HG03439 (cell line): Measurements from ENCODE around the gene SDK2.

Experiments used
- ATAC-seq: cut with Tn5 transposase; IDR thresholded peaks from one replicate; pipeline ENCODE4 v1.9.1; 2021; ENCODE audit warnings: mild to moderate bottlenecking, moderate library complexity; ENCODE audit not compliant: unreplicated experiment

The SDK2 gene

GRCh38 chr17:73356561-73357170 is 287.6 kb downstream of the SDK2 start:
- ATAC-seq, result no peak

DNA sequence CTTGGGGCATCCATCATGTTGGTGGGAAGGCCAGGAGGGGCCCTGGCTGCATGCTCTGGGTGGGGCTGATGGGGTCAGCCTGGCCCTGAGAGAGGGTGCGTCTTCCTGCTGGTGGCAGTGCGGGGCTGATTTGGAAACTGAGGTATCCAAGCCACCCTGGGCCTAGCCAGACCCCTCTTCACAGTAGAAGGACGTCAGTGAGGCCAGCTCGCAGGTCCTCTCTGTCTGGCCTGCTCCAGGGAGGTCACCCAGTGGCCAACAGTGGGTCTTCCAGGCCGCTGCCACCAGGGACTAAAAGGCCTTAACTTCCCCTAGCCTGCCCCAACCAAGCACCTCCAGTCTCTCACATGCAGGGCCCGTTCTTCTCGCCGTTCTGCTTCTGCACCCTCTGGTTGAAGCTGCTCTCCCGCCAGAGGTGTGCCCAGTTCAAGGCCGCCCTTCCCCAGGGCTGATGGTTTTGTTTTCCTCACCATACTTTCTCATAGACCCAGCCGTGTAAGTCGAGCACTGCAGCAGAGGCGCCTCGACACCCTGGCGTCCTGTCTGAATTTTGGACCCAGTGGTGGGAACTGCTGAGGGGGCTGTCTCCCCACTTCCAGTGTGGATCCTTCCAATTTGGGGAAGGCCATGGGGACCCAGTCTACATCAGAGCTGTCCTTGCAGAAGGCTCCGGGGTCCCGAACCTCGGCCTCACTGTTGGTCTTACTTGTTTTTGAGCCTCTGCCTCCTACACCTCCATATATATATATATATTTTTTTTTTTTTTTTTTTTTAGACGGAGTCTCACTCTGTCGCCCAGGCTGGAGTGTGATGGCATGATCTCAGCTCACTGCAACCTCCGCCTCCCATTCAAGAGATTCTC is 289.6 kb downstream of the SDK2 start:
- ATAC-seq, result no peak

DNA sequence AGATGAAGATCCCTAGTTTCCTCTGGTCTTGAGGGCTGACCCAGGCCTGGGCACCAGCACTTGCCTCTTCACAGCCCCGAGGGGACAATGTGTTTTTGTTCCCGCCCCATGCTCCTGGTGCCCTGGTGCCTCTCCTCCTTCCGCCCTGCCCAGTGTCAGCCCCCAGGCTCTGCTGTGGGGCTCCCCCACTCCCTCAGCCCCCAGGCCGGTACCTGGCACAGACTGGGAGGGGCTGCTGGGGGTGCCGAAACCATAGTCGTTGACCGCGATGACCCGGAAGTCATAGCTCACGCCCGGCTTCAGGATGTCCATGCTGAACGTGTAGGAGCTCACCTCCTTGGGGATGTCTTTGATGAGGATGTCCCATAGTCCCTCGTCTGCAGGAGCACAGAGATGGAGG is 292.0 kb downstream of the SDK2 start:
- no peak for ATAC-seq

DNA sequence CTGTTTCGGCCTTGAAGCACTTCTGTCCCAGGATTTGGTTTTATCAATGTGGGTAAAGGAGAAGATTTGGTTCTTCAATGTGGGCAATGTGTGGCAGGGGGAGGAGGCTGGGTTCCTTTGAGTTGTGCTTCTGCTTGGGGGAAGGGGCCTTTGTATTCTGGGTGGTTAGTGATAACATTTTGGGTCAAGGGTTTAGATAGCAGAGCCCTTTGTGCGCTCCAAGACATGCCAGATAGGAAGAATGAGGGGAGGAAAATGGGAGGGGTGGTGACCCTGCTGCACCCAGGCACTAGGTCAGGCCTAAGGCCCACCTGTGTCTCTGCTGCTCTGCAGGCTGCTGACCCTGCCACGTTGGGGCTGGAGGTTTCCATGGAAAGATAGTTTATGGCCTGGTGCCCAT is 292.5 kb downstream of the SDK2 start:
- ATAC-seq, result no peak

DNA sequence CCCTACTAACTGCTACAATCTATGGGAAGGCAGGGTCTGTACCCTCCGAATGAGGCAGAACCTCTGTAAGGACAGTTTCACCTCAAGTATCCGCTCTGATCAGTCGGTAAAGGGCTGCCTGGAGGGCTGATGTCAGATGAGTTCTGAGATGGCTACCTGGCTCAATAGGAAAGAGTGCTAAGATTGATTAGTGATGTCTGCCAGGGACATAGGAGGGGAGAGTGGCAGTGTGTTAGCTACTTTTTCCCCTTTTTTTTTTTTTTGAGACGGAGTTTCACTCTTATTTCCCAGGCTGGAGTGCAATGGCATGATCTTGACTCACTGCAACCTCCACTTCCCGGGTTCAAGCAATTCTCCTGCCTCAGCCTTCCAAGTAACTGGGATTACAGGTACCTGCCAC is 293.4 kb downstream of the SDK2 start:
- no peak for ATAC-seq

DNA sequence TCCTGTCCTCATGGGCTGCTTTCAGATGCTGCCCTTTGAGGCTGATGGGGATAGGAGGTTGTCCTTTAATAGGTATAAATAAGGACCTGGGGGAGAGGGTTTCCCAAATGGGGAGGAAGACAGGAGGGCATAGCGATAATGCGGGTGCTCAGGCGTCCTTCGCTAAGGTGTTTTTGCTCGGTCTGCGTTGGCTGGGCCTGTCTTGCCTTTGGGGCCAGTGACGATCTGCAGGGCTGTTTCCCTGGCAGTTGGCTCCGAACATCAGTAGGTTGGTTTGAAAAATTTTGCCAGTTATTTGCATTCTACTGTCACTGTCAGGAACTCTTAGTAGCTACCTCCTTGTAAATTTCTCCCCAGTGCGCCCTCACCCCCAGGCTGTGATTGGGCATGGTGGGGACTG is 294.6 kb downstream of the SDK2 start:
- ATAC-seq, result no peak

- no peak for ATAC-seq
Measured at GRCh38 chr17:73349138-73349537, 295.1 kb downstream of the SDK2 start.

- no peak for ATAC-seq
Measured at GRCh38 chr17:73348829-73349095, 295.5 kb downstream of the SDK2 start.

DNA sequence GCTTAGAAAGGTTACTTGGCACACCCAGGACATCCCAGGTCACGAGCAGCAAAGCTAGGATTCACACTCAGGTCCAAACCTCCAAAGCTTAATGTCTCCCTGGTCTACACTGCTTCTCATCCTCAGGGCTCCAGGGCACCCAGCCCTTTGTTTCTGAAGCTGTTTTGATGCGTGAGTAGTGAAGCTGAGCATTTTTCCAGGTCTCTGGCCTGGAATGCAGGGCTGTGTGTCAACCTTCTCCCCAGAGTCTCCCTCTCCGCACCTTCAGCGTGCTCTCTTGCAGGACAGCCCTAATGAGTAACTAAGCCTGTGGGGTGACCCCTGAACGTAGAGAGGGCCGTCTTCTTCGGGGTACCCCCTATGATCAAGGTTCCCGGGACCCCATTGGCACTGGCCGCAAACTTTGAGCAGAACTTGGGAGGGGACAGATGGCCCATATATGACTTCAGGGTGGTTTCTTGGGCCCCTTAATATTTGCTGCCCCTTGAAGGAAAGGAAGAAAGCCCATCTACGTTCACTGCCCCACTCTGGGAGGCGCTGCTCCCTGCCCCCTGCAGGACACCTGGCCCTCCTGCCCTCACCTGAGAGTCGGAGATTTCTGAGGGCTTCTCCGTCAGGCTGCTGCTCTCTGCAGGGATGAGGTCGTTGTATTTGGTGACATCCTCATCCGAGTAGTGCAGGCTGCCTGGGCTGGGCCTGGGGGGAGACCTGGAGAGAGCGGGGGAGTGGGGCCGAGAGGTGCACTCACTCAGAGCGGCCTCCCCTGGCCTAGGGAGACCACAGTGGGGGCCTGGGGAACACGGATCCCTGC is 296.0 kb downstream of the SDK2 start:
- no peak for ATAC-seq

GRCh38 chr17:73347351-73347750 is 296.9 kb downstream of the SDK2 start:
- no peak for ATAC-seq

GRCh38 chr17:73346501-73347162 is 297.6 kb downstream of the SDK2 start:
- no peak for ATAC-seq

DNA sequence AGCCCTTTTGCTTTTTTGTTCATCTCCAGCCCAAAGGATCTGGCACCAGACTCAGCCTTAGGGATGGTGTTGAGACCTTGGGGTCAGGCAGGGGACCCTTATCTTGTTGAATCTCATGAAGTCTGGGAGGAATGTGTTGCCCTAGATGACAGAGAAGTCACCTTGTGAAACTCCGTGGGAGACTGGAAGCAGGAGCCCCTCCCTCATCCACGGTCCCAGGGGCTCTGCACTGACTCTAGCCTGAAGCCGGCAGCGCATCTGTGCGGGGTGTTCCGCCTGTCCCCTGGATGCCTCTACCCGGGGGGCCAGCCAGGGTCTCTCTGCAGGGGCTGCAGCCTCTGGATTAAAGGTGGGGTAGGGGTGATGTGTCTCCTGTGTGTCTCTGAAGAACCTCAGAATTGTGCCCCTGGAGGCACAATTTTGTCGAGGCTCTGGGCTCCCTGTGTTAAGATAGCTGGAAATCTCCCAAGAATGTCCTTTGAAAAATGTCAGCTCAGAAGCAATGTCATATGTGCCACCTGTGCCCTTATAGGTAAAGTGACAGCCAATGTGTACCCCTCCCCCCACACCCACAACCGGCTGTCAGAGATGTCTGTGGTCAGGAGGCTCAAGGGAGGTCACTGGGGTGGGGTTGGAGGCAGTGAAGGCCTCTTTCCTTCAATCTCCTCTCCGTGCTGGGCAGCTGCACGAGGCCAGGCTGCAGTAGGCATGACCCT is 300.3 kb downstream of the SDK2 start:
- ATAC-seq, result no peak

DNA sequence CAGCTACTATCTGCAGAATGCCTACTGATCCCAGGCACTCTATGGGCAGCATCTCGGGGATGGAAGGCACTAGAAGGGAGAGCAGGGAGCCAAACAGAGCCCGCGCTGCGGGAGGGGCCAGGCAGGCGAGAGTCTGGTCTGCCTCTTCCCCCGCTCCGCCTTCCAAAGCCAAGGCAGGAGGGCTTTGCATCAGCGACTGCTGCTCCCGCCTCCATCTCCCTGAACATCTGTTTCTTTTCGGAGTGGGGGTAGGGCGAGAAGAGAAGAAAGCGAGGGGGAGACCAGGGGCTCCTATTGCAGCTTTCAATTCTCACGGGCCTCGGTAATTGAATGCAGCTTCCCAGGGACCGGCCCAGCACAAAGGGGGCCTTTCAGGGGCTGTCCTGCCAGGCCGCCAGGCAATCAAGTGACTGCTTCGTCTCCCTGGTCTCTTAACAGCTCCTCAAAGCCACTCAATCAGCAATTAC is 301.0 kb downstream of the SDK2 start:
- no peak for ATAC-seq

DNA sequence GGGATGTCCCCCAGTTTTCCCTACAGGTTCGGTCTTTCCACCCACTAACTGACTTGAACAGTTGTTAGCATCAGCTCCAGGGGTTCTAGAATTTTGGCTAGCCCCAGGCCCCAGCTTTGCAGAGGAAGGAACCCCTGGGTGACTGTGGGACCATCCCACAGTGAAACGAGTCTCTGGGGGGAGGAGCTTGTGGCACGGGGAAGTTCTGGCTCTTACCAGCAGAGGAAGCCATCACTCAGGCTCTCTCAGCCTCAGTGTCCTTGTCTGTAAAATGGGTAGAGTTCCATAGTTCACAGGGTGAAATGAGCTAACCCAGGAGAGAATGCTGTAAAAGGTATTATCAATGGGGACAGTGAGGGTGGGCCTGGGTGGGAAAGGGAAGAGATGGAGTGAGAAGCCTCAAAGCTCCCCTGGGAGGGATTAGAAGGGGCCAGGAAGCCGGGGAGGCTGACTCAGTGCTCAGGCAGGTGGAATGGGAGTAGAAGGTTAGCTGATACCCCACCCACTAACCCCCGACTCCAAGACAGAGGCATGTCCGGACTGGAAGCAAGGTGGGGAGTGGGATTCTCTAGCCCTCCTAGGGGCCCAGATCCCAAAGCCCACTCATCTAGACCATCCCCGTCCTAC is 301.6 kb downstream of the SDK2 start:
- ATAC-seq, result no peak

DNA sequence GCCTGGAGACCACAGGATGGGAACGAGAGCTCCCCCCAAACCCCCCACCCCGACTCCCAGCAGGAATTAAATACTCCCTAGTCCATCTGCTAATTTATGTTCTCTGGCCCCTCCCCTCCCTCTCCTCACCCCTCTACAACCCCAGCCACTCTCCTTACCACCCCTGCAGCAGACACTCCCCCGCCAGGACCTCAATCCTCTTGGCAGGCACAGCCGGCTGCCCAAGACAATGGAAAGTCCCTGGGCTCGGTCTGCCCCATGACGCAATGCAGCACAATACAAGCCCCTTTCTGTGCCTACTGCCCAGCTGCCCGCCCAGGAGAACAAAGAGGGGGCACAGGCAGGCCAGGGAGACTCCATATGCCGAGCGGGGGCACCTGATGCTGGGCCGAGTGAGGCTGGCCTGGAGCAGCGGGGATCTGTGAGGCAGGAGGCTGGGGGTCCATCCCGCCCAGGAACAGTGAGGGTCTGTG is 302.2 kb downstream of the SDK2 start:
- no peak for ATAC-seq

GRCh38 chr17:73341350-73342049 is 302.7 kb downstream of the SDK2 start:
- ATAC-seq, result no peak

GRCh38 chr17:73340093-73340596 is 304.1 kb downstream of the SDK2 start:
- no peak for ATAC-seq

GRCh38 chr17:73338566-73339197 is 305.6 kb downstream of the SDK2 start:
- ATAC-seq, result no peak

- no peak for ATAC-seq
Measured at GRCh38 chr17:73338050-73338521, 306.2 kb downstream of the SDK2 start.
